Activated CD4-positive, alpha-beta T cell treated with anti-CD3 and anti-CD28 coated beads, Interleukin-10, Interleukin-2, amounts not matched to agents 100 ng/mL and 50 ng/mL, durations not matched to agents 16 hours and 8 hours (primary cell): ENCODE results near the gene HOXC9.
"Not testable (repeated sequence)": the region's sequence is repeated elsewhere in the genome, so short reads cannot be mapped to it uniquely, and the experiment has no call there.

Source experiments
- DNase-seq: peaks from one replicate; pipeline ENCODE4 v3.0.0-alpha.2; 2020

The HOXC9 gene

DNA sequence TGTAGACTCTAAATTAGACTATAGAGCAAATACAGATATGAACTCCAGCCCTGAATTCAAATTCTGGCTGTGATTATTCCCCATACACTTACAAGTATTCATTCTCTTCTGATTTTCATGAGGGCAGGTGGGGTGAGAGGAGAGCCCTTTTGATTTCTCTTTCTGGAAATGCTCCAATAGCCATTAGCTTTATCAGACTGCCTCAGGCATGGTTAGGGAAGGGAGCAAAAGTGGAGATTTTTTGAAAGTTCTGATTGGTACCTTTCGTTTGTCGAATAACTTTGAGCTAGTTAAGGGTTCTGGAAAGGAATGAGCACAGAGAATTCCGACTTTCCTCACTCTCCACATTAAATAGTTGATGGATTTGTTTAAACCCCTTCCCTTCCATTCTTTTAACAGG, 40.7 kb downstream of the HOXC9 start:
- no peak for DNase-seq

DNA sequence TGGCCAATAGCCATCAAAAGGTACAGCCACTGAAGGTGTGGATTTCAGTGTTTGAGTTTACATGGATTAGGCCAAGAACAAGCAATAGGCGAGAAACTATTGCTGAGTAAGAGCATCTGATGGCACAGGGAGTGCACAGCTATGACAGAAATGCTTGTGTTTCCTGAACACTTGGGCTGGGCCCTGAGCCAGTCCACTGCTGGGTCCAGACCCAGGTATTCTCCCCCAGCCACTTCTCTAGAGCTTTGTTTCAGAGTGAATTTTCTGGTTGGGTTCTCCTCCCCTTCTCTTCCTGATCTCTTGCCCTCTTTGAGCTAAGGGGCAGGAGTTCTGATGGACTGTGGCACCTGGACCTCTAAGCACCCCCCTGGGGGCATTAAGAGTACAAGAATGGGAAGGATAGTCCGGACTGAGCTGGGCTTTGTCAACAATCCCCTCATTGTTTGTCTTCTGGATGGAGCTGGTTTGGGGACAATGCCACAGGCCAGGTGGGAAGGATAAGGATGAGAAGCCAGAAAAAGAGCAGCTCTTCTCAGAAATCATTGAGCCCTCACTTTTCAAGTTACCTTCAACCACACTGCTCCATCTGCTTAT, 41.2 kb downstream of the HOXC9 start:
- no peak for DNase-seq

DNA sequence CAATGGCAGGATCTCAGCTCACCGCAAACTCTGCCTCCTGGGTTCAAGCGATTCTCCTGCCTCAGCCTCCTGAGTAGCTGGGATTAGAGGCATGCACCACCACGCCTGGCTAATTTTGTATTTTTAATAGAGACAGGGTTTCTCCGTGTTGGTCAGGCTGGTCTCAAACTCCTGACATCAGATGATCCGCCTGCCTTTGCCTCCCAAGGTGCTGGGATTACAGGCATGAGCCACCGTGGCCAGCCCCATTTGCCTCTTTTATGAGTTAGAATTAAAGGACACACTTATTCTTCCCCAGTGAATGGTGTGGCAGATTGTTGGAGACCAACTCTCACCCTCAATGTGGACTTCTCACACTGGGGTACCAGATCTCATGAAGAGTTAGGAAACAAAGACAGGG, 42.1 kb downstream of the HOXC9 start:
- not testable (repeated sequence) for DNase-seq

DNA sequence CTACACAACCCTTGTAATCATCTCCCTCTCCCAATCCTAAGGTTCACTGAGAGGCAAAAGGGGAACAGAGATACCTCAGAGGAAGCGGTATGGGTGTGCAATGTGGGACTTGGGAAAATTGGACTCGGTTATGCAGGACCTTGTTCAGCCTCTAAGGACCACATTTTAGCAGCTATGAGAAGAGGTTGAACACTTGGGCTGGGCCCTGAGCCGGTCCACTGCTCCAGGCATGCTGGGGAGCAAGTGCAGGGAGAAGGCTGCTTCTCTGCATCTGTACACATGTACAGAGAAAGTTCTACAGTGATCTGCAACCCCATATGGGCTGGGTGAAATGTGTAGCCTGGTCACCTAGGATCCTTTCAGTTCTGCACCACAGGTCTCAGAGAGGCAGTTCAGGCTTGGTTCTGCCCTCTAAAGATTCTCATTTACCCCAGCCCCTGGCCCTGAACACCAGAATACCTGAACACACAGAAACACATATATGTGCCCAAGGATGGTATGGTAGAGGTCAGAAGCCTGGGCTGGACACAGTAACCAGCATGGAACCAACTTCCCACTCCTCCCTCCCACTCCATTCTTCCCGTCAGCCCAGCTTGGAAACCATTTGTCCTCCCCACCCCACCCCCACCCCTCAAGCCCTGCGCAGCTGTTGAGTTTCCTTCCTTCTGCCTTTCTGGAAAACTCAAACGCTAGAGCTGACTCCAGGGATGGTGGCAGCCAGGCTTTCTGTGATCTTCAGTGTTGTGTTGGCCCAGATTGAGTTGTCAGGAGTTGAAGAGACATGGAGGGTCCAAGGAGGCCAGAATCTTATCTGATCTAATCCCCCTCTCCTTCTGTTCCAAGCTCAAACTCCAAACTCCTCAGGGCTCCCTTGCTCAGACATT, 43.3 kb downstream of the HOXC9 start:
- no peak for DNase-seq

DNA sequence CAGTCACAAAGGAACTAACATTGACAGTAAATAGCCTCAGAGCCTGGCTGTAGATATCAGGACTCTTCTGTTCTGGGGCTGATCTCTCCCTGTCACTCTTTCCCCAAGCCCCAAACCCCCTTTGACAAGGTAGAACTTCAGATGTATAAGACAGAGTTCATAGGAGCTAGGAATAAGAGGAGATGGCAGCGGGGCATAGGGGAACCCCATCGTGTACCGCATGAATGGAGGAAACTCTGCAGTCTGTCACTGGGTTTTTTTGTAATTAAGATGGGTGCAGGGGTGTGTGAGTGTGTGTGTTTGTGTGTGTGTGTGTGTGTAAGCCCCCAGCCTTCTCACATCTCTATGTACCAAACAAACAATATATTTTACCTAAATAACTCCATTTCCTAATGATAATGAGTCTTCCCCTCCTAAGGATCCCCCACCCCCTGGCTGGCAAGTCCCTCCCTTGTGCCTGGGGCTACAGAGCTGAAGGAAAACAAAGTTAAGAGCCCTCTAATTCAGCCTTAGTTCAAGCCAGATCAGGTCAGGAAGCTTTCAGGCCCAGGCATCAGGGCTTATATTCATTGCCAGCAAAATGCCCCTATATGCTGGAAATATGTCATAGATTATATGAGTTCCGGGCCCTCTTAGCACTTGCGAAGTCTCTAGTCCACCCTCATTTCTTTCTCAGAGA, 44.6 kb downstream of the HOXC9 start:
- no peak for DNase-seq

DNA sequence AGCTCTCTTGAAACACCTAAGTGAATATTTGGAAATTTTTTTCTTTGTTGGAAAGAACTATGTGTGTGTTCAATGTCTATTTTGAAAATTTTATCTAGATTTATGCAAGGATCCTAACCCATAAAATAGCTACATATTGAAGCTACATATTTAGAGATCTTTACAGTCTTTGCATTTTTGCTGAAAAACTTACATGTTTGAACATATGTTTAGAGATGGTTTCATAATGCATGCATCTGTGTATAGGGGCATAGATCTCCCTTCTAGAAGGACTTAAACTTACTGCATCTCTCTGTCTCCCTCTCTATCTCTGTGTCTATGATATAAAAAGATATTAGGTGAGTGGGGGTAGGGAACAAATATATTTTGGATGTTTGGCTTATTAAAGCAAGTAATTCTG, 45.4 kb downstream of the HOXC9 start:
- no peak for DNase-seq

DNA sequence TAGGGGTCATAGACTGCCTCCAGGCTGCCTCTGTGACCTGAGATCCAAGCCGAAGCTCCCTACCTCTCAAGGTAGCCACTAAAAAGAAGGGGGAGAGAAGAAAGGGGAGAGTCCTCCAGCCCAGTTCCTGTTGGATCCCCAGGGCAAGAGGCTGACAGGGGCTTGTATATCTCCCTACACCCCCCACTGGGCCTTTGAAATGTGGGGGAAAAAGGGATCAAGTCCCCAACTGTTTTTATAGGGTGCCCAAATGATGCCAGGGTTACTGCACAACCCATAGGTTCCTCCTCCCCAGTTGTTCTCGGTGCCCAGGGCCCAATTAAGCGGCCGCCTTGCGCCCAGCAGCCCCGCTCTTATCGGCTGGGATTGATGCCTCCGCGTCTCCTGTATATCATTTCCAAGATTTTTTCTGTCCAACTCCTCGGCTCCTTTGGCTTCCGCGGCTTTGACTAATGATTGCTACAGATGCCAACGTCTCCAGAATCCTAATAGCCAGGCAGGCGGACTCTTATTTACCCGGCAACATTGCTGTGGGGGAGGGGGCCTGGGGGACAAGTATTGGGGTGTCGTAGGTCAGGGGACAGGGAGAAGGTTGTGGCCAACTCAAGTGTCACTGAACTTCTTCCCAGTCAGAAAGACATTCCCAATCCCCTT, 46.0 kb downstream of the HOXC9 start:
- DNase-seq: no peak

DNA sequence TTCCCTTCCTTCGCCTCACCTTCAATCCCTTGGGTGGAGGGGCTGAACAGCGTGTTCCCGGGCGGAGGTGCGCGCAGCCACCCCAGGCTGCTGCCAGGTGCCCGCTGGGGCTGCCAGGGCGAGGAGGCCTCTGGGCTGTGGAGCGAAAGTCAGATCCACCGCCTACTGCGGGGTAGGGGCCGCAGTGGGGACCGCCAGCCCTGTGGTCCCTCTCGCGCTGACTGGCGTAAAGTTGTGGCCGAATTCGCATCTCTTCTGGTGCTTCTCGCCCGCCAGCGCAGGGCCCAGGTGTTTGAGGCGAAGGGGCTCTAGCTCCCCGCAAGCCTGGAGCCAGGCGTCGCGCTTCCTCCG, 46.8 kb downstream of the HOXC9 start:
- DNase-seq: no peak

DNA sequence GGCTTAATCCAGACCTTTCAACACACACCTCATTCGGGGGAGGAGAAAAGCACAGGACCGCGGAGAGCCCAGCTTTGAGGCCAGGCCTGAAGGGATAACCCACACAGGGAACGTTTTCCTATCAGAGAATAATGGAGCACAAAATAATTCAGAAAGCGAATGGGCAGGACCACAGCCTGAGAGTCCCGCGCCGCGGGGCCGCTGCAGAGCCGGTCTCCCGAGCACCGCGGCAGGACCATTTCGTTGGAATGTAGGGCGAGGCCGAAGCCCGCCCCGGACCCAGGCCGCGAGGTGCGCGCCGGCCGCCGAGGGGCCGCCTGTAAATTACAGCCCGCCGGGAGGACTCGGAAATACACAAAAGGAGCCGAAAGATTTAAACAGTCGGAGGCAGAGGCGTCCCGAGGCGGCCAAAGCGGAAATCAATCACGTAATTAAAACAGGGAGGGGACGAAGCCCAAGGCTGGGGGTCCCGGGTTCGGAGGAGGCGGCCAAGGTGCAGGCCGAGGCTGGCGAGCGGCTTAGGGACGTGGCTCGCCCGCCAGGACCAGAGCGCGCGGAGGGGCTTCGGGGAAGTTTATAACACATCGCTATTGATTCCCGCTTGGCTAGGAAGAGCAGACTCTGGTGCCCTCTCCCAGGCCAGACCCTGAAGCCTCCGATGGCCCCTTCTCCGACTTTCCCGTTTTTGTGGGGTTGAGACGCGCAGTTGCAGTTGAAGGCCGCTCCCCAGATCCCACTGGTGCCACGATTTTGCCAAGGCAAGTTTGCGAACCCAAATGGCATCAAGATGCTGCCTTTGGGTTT, 47.4 kb downstream of the HOXC9 start:
- DNase-seq: no peak

DNA sequence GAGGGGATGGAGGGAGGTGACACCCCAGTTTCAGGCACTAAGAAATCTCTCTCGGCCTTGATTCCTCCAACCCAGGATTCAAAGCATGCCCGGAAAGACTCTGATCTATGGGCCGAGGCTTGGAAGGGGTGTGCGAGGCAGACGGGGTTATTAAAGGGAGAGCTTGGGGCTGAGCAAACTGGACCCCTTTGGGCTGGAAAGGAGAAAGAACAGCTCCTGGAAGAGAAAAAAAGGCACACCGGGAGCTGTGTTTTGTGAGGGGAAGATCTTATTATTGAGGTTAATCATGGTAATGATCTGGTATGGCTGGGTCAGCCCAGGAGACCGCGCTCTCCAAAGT, 48.0 kb downstream of the HOXC9 start:
- DNase-seq: no peak

DNA sequence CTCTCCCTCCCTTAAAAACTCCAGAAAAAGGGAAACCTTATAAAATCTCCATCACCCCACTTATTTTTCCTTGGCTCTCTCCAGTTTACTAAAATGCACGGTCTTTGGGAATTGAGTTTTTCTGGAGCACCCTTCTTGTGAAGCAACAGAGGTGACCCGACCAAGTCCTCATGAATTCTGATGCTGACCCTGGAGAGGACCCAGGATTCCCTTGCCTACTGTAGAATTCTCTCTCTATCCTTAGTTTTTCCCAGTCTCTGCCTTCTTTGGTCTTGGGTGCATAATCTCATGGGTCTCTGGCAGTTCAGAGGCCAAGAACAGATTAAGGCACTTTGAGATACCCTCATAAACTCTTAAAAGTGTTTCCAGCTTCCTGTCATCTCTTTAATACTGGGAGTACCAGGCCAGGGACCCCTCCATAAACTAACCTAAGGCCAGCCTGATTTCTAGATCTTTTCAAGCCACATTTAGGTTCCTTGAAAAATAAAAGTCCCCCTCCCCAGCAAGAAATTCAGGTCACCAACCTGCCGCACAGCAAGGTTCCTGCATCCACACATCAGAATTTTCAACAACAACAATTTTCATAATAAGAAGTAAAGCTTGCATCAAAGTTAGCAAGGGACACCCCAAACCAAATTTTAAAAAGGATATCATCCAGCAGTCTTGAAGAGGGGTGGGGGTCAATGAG, 48.6 kb downstream of the HOXC9 start:
- no peak for DNase-seq

DNA sequence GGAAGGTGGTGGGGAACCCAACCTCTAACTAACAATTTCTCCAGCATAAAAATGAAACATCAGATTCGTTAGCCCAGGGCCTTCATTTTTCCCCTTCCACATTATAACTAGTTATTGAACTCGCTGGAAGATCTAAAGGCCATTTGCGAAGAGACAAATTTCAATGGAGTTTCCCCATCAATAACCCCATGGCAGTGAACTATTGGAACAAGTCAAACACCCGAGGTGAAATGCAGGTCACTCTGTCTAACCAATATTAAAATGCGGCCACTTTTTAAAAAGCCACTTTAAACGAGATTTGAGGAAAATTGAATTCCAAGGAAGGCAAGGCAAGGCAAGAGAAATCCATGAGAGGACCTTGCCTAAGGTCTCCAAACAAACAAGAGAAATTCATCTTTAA, 49.1 kb downstream of the HOXC9 start:
- DNase-seq: no peak

DNA sequence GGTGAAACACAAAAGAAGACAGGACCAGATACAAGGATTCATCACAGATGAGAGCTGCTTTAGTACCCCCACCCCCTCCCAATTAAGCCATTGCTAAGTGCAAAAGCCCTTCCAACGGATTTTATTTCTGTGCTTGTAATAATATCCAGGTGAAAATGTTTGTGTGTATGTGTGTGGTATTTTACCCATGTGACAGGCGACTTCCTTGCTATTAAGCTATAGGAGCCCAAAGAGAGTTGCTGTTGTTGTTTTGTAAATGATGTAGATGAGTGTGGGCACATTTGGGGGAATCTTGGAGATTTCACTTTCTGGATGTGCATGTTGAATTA, 50.5 kb downstream of the HOXC9 start:
- no peak for DNase-seq

DNA sequence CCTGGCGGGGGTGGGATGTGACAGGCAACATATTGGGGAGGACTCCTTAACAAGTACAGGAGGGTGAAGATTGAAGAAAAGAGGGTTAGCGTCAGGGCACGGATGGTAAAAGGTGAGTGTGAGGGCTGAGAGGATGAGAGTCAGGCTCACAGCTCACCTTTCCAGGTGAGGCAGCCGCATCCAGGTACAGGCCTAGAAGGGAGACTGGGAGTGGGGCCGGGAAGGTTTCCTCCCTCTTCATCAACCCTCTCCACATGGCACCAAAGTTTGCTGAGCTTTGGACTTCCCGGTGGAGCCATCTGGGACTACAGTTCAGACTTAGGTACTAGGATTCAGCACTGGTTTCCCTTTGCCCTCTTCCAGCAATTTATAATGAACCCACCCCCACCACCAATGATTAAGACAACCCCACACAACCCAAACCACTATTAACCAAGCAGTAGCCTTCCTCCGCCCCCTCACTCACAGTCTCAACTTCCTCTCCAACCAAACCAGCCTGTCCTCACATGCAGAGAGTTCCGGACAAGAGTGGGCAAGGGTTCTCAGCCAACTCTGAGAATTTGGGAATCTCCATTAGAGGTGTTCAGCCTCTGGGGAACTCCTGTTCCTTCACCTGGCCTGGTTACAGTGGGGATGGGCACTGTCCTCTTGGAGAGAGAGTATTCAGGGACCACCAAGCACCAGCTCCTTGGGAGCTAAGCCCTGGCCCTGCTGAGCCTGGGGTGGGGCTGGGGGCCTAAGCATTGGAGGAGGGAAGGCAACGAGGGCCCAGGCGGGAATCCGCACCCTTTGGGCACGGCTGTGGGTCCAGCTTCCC, 51.3 kb downstream of the HOXC9 start:
- DNase-seq: no peak

DNA sequence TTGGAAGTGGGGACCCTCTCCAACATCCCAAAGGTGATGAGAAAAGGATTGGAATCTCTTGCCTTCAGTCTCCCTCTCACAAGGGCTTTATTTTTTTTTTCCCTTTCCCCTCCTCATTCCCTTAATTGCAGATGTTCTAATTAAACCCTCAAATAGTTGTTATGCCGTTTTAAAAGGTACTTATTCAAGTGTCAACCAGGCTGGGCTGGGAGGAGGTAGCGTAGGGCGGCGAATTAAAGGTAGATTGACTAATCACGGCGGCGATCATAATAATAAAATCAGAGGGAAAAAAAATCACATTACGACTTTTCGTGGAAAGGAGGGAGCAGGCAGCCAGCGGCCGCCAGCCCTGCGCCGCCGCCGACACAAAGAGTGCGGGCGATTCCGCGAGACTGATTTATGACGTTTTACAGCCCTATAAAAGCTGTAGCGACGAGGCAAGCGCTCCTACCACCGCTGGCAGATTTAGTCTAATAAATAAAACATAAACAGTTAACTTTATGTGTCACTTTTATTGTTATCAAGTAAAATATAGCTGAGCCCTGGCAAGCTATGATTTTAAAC, 52.0 kb downstream of the HOXC9 start:
- no peak for DNase-seq

DNA sequence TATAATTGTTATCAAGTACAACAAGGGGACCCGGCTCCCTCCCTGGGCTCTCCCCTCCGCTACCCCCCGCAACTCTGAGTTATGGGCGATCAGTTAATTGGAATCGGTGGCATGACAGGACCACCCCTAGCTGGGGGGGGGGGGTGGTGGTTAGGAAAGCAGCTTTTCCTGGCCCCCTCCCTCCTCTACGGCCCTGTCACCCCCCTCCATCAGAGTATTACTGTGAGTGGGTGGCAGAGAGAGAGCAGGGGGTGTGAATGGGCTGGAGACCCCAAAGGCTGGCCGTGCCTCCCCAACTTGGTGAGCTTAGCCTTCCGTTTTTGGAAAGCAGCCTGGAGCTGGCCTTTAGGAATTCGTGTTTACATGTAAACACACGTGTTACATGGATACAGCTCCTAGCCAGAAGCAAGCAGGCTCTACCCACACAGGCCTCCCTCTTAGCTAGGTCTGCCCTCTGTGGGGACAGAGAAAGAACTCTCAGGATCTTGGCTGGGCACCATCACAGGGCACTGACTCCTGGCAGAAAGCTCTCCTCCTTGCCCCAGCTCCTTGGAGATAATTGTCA, 52.6 kb downstream of the HOXC9 start:
- DNase-seq: no peak
